HepG2 (cell line): ENCODE data around the gene SIRT6. TPM values are rescaled to one million over a fixed set of nuclear protein-coding genes. Genes with fewer than 3 reads are reported as not detected.

ENCODE experiments used
- ATAC-seq: fragments of 200-7000 bp; cut with Tn5 transposase; 3 replicates; pipeline ENCODE4 v1.9.1; 2020; ENCODE audit warnings: mild to moderate bottlenecking, moderate library complexity
- BruUV-seq: library from RNA; stranded (reverse); fragments of 400-500 nt; replicated peaks from 2 replicates; lab custom pipeline; 2021; lab: Mats Ljungman, UMichigan
- CTCF ChIA-PET: fragments of 300-600 bp; formaldehyde crosslinking; extraction: SDS; loops from one replicate; lab custom pipeline; 2021; ENCODE audit warnings: low total read pairs, inconsistent platforms, low intra/inter-chr PET ratio; lab: Yijun Ruan, JAX
- POLR2A ChIA-PET: fragments of 350-600 bp; sonication (Branson Sonifier 250); formaldehyde crosslinking; loops from one replicate; lab custom pipeline; 2020; ENCODE audit warnings: antibody characterized with exemption, inconsistent platforms; lab: Yijun Ruan, JAX
- DNase-seq: peaks from one replicate; pipeline ENCODE4 v3.0.0-alpha.2; 2015; ENCODE audit warnings: low spot score
- FAIRE-seq: peaks from 3 replicates; lab custom pipeline; 2011; peaks lifted over from hg19 to GRCh38; lab: Jason Lieb, UNC
- H2AFZ ChIP-seq: one replicate; pipeline ENCODE4 v1.6.1; 2011; ENCODE audit warnings: low read length, inconsistent platforms
- H3K27ac ChIP-seq: fragments of 300-600 bp; 3 replicates; pipeline ENCODE4 v1.8.0; 2011; ENCODE audit warnings: mixed run types, mild to moderate bottlenecking, mixed read lengths, low read length, inconsistent platforms; ENCODE audit not compliant: insufficient read depth; ENCODE audit errors: extremely low read length
- H3K27me3 ChIP-seq, 2 experiments: fragments of 200-600 bp in 1 of 2; 2 replicates in 1 of 2; 3 replicates in 1 of 2; pipeline versions ENCODE4 v1.6.0 to v1.8.0; 2011; ENCODE audit warnings: low read length in 2 of 2, mild to moderate bottlenecking in 2 of 2, moderate library complexity in 2 of 2, inconsistent platforms in 1 of 2; ENCODE audit not compliant: insufficient read depth in 2 of 2, control insufficient read depth in 1 of 2
- H3K36me3 ChIP-seq, 2 experiments: fragments of 200-600 bp in 1 of 2; replicated peaks in 1 of 2; 2 replicates in 1 of 2; 3 replicates in 1 of 2; pipeline versions ENCODE4 v1.5.1 to v1.8.0; 2011; ENCODE audit warnings: low read length in 2 of 2, inconsistent platforms in 1 of 2; ENCODE audit not compliant: insufficient read depth in 2 of 2, control insufficient read depth in 1 of 2
- H3K4me1 ChIP-seq: 2 replicates; pipeline ENCODE4 v1.5.1; 2012; ENCODE audit warnings: low read length, inconsistent platforms; ENCODE audit not compliant: insufficient read depth
- H3K4me2 ChIP-seq: 2 replicates; pipeline ENCODE4 v1.6.0; 2011; ENCODE audit warnings: low read depth, low read length, inconsistent platforms
- H3K4me3 ChIP-seq, 3 experiments: fragments of 200-600 bp in 1 of 3; sonication (generic), shearing (Covaris generic) in 1 of 3; replicated peaks in 1 of 3; 2 replicates each; pipeline ENCODE4 v1.5.1; 2011 to 2016; ENCODE audit warnings: low read length in 3 of 3, inconsistent platforms in 2 of 3, low read depth in 2 of 3, mild to moderate bottlenecking in 2 of 3, control low read depth in 1 of 3, mixed read lengths in 1 of 3; ENCODE audit not compliant: insufficient read depth in 1 of 3
- H3K79me2 ChIP-seq: one replicate; pipeline ENCODE4 v1.6.1; 2011; ENCODE audit warnings: low read length, inconsistent platforms; ENCODE audit not compliant: insufficient read depth
- H3K9ac ChIP-seq: 2 replicates; pipeline ENCODE4 v1.6.0; 2011; ENCODE audit warnings: mild to moderate bottlenecking, low read depth, low read length, inconsistent platforms; ENCODE audit not compliant: insufficient read depth
- H3K9me3 ChIP-seq: 2 replicates; pipeline ENCODE4 v1.5.1; 2012; ENCODE audit warnings: mild to moderate bottlenecking, low read length
- H4K20me1 ChIP-seq: 2 replicates; pipeline ENCODE4 v1.6.0; 2011; ENCODE audit warnings: inconsistent platforms, mild to moderate bottlenecking, low read length, moderate library complexity; ENCODE audit not compliant: insufficient read depth
- AKNA ChIP-seq: sonication (generic); formaldehyde crosslinking; IDR thresholded peaks from 2 replicates; pipeline ENCODE4 v1.4.0; 2020; ENCODE audit warnings: missing genetic modification reagents, borderline replicate concordance
- ELF3 ChIP-seq: IDR thresholded peaks from 2 replicates; pipeline ENCODE4 v1.6.1; 2016; ENCODE audit warnings: missing genetic modification reagents, missing compliant biosample characterization
- FOXO1 ChIP-seq: sonication (generic); formaldehyde crosslinking; IDR thresholded peaks from 2 replicates; pipeline ENCODE4 v1.4.0; 2020; ENCODE audit warnings: missing genetic modification reagents
- KLF11 ChIP-seq: IDR thresholded peaks from 2 replicates; pipeline ENCODE4 v1.6.1; 2016; ENCODE audit warnings: missing compliant biosample characterization
- MTA3 ChIP-seq: sonication (generic); formaldehyde crosslinking; IDR thresholded peaks from 2 replicates; pipeline ENCODE4 v1.4.0; 2020; ENCODE audit warnings: missing genetic modification reagents
- RNF219 ChIP-seq: sonication (generic); formaldehyde crosslinking; IDR thresholded peaks from 2 replicates; pipeline ENCODE4 v1.5.0; 2020; ENCODE audit warnings: mild to moderate bottlenecking, missing genetic modification reagents
- TBX2 ChIP-seq: sonication (generic); formaldehyde crosslinking; IDR thresholded peaks from 2 replicates; pipeline ENCODE4 v1.5.0; 2020; ENCODE audit warnings: missing genetic modification reagents, mild to moderate bottlenecking, borderline replicate concordance
- TBX3 ChIP-seq: fragments of 450-650 bp; IDR thresholded peaks from 2 replicates; pipeline ENCODE4 v1.6.1; 2017; ENCODE audit warnings: antibody characterized with exemption, mild to moderate bottlenecking, inconsistent platforms, borderline replicate concordance
- TRIM22 ChIP-seq: fragments of 450-650 bp; IDR thresholded peaks from 2 replicates; pipeline ENCODE4 v1.6.1; 2017
- ZNF10 ChIP-seq: sonication (generic); formaldehyde crosslinking; IDR thresholded peaks from 2 replicates; pipeline ENCODE4 v1.4.0; 2020; ENCODE audit warnings: mild to moderate bottlenecking, low read depth, missing genetic modification reagents, borderline replicate concordance
- ZNF224 ChIP-seq: sonication (generic); formaldehyde crosslinking; IDR thresholded peaks from 2 replicates; pipeline ENCODE4 v1.5.0; 2020; ENCODE audit warnings: mild to moderate bottlenecking, missing genetic modification reagents
- ZNF256 ChIP-seq: sonication (generic); formaldehyde crosslinking; conservative IDR thresholded peaks from 2 replicates; pipeline ENCODE4 v1.4.0; 2020; ENCODE audit warnings: missing genetic modification reagents
- ZNF331 ChIP-seq: sonication (generic); formaldehyde crosslinking; IDR thresholded peaks from 2 replicates; pipeline ENCODE4 v1.4.0; 2020; ENCODE audit warnings: missing genetic modification reagents
- ZNF75D ChIP-seq: sonication (generic); formaldehyde crosslinking; IDR thresholded peaks from 2 replicates; pipeline ENCODE4 v1.8.1; 2023; ENCODE audit warnings: missing genetic modification reagents, mild to moderate bottlenecking, borderline replicate concordance
- ZNF766 ChIP-seq: sonication (generic); formaldehyde crosslinking; IDR thresholded peaks from 2 replicates; pipeline ENCODE4 v1.5.0; 2020; ENCODE audit warnings: missing genetic modification reagents, borderline replicate concordance
- ZNF781 ChIP-seq: sonication (generic); formaldehyde crosslinking; IDR thresholded peaks from 2 replicates; pipeline ENCODE4 v1.5.1; 2020; ENCODE audit warnings: borderline replicate concordance, mild to moderate bottlenecking, missing genetic modification reagents; ENCODE audit errors: not compliant biosample characterization
- ZSCAN12 ChIP-seq: sonication (generic); formaldehyde crosslinking; IDR thresholded peaks from 2 replicates; pipeline ENCODE4 v1.9.0; 2021; ENCODE audit warnings: mild to moderate bottlenecking, missing genetic modification reagents
- ZSCAN30 ChIP-seq: sonication (generic); formaldehyde crosslinking; IDR thresholded peaks from 2 replicates; pipeline ENCODE4 v1.5.0; 2020; ENCODE audit warnings: mild to moderate bottlenecking, missing genetic modification reagents
- WGBS: methylation state at CpG from one replicate; pipeline ENCODE4 v1.1.6; 2017; ENCODE audit warnings: low lambda C conversion rate; 5-methylcytosine and 5-hydroxymethylcytosine counted together
- in situ Hi-C: cut with HindIII; loops from 2 replicates; pipeline ENCODE4 v1.10.0; 2017; ENCODE audit warnings: low pct_unique_long_range_greater_than_20kb; ENCODE audit not compliant: extremely low pct_ligation_motif_present
- intact Hi-C: fragments of 100-400 bp; cut with micrococcal nuclease; formaldehyde crosslinking; loops from one replicate; pipeline ENCODE4 v1.10.0; 2022; ENCODE audit not compliant: unreplicated experiment
- polyA plus RNA-seq, 8 experiments: library from polyadenylated mRNA; depleted of rRNA in 3 of 8; stranded (reverse) in 7 of 8; unstranded in 1 of 8; fragments of >200 nt; fragmentation: Illumina TruSeq in 4 of 8; extraction: Trizol in 4 of 8; gene quantifications; 2 replicates each; pipeline versions ENCODE4 v1.2.1 to v1.2.3, GENCODE V29; 2011 to 2016; ENCODE audit warnings: low read depth in 4 of 8, missing spikeins in 1 of 8, mixed read lengths in 1 of 8; ENCODE audit not compliant: insufficient read depth in 1 of 8
- total RNA-seq, 5 experiments: library from RNA; depleted of rRNA; stranded (reverse); fragments of >200 nt; fragmentation: Illumina TruSeq; extraction: Trizol; gene quantifications; 2 replicates each; pipeline ENCODE4 v1.2.3, GENCODE V29; 2016; ENCODE audit warnings: low read depth in 1 of 5

Gene SIRT6
- total and polyA plus RNA-seq, 2 of the 13 experiments (the other 11 are each of a cell fraction or from before 2014, with no cell fraction given), result 11.0 to 18.4 TPM

GRCh38 chr19:4198467-4199126 lies 16.2 kb upstream of the SIRT6 start:
- no peak overlapping the region for H2AFZ ChIP-seq
- H3K79me2 ChIP-seq, result no peaks in the 10 kb centered on the region
- H3K27ac ChIP-seq, result no peak overlapping the region
- no peaks in the 10 kb centered on the region for H3K9me3 ChIP-seq
- CTCF ChIA-PET, result no interaction called here
- DNase-seq (no peak), ATAC-seq (no peak), FAIRE-seq (no peak)
- peaks cover 26% of the 10 kb centered on the region for H3K4me1 ChIP-seq
- H3K4me2 ChIP-seq, result no peak overlapping the region
- peaks cover 7 to 48% of the 10 kb centered on the region in 2 experiments; a peak in 4 of 5 replicates for H3K27me3 ChIP-seq
- in situ Hi-C loops, result no loop called here
- 12% methylated on average over 23 of the region's 28 CpGs for WGBS
- intact Hi-C loops, result no loop called here
- BruUV-seq, result no TSS peak
- POLR2A ChIA-PET, result no interaction called here
- H3K4me3 ChIP-seq, result no peak overlapping the region
- no peaks in the 10 kb centered on the region for H4K20me1 ChIP-seq
- H3K9ac ChIP-seq, result no peak overlapping the region
- H3K36me3 ChIP-seq, result no peaks in the 10 kb centered on the region
- no peak for TF ChIP-seq TRIM22
- TF ChIP-seq ZNF766 (CRISPR knock-in tag), result no peak
- no peak for TF ChIP-seq ZNF75D
- TF ChIP-seq ZNF331 (CRISPR knock-in tag), result no peak
- no peak for TF ChIP-seq TBX3
- no peak for TF ChIP-seq ZNF256 (CRISPR knock-in tag)
- no peak for TF ChIP-seq FOXO1 (CRISPR knock-in tag)
- no peak for TF ChIP-seq TBX2 (CRISPR knock-in tag)
- TF ChIP-seq ZSCAN12 (CRISPR knock-in tag), result no peak
- no peak for TF ChIP-seq ZNF10
- no peak for TF ChIP-seq ZNF781 (CRISPR knock-in tag)
- no peak for TF ChIP-seq RNF219 (CRISPR knock-in tag)
- no peak for TF ChIP-seq ELF3
- TF ChIP-seq MTA3 (CRISPR knock-in tag), result no peak
- TF ChIP-seq AKNA, result no peak
- TF ChIP-seq ZNF224 (CRISPR knock-in tag), result no peak
- no peak for TF ChIP-seq KLF11
- no peak for TF ChIP-seq ZSCAN30
